Esophagus (tissue), 2 donors: ENCODE data around the gene ARAP2. TPM values are rescaled to one million over a fixed set of nuclear protein-coding genes. Genes with fewer than 3 reads are reported as not detected.

Experiments
- H3K27ac ChIP-seq, 2 donors: one replicate each; pipeline ENCODE4 v1.5.1; 2013; ENCODE audit warnings: low read depth in 2 of 2, mild to moderate bottlenecking in 2 of 2, inconsistent platforms in 1 of 2, low read length in 1 of 2, moderate library complexity in 1 of 2
- H3K27me3 ChIP-seq, 2 donors: one replicate each; pipeline ENCODE4 v1.6.1; 2013; ENCODE audit warnings: low read length in 2 of 2, control low read depth in 1 of 2, mild to moderate bottlenecking in 1 of 2; ENCODE audit not compliant: insufficient read depth in 2 of 2, control insufficient read depth in 1 of 2
- H3K36me3 ChIP-seq, 2 donors: one replicate each; pipeline ENCODE4 v1.6.1; 2013; ENCODE audit warnings: low read length in 1 of 2; ENCODE audit not compliant: control insufficient read depth in 2 of 2, insufficient read depth in 2 of 2
- H3K4me1 ChIP-seq, 2 donors: one replicate each; pipeline ENCODE4 v1.6.1; 2013; ENCODE audit warnings: low read length in 1 of 2; ENCODE audit not compliant: control insufficient read depth in 2 of 2, insufficient read depth in 2 of 2
- H3K4me3 ChIP-seq, 2 donors: one replicate each; pipeline ENCODE4 v1.5.1; 2013; ENCODE audit warnings: low read length in 2 of 2, mild to moderate bottlenecking in 2 of 2, low read depth in 1 of 2, moderate library complexity in 1 of 2
- H3K9me3 ChIP-seq, 2 donors: one replicate each; pipeline ENCODE4 v1.6.1; 2013; ENCODE audit warnings: mild to moderate bottlenecking in 2 of 2, low read depth in 1 of 2, low read length in 1 of 2, moderate library complexity in 1 of 2; ENCODE audit not compliant: control insufficient read depth in 2 of 2, insufficient read depth in 1 of 2
- WGBS, 2 donors: extraction: QIAGEN DNeasy Blood & Tissue Kit; methylation state at CpG; one replicate each; pipeline ENCODE4 v1.1.7; 2013; 5-methylcytosine and 5-hydroxymethylcytosine counted together
- polyA plus RNA-seq, 2 donors: library from polyadenylated mRNA; stranded (reverse); fragments of 200-250 nt; gene quantifications; one replicate each; pipeline ENCODE4 v1.2.3, GENCODE V29; 2013
- donor health status: healthy with polysubstance abuse.
- donor health status: Bipolar disorder and iron deficiency.

ARAP2 gene
- polyA plus RNA-seq, 2 donors: 7.4 to 7.5 TPM

GRCh38 chr4:36111172-36111571, 133.1 kb downstream of the ARAP2 start:
- Histone ChIP-seq H3K4me1 (no peaks in the 10 kb centered on the region), H3K9me3 (no peaks in the 10 kb centered on the region), H3K27ac (no peak overlapping the region), H3K4me3 (no peak overlapping the region), H3K27me3 (no peaks in the 10 kb centered on the region), H3K36me3 (no peaks in the 10 kb centered on the region)

- Histone ChIP-seq H3K9me3 (no peaks in the 10 kb centered on the region), H3K4me3 (no peak overlapping the region), H3K27ac (no peak overlapping the region), H3K4me1 (no peaks in the 10 kb centered on the region), H3K36me3 (no peaks in the 10 kb centered on the region), H3K27me3 (no peaks in the 10 kb centered on the region)
- WGBS, 2 donors: 74 to 83% methylated on average over 3 of the region's 3 CpGs
Observed at GRCh38 chr4:36099509-36099908, 144.8 kb downstream of the ARAP2 start.

- H3K27me3 ChIP-seq: no peaks in the 10 kb centered on the region
- H3K36me3 ChIP-seq: no peaks in the 10 kb centered on the region
- no peaks in the 10 kb centered on the region for H3K4me1 ChIP-seq
- H3K9me3 ChIP-seq: no peaks in the 10 kb centered on the region
- 91 to 94% methylated on average over 2 of the region's 2 CpGs for WGBS, 2 donors
- no peak overlapping the region for H3K27ac ChIP-seq
- no peak overlapping the region for H3K4me3 ChIP-seq
Observed at GRCh38 chr4:36094995-36095394, 149.3 kb downstream of the ARAP2 start.

- no peaks in the 10 kb centered on the region for H3K27me3 ChIP-seq
- no peaks in the 10 kb centered on the region for H3K9me3 ChIP-seq
- no peak overlapping the region for H3K27ac ChIP-seq
- H3K4me3 ChIP-seq: no peak overlapping the region
- 94 to 95% methylated on average over 9 of the region's 9 CpGs for WGBS, 2 donors
- H3K36me3 ChIP-seq: no peaks in the 10 kb centered on the region
- H3K4me1 ChIP-seq: no peaks in the 10 kb centered on the region
Observed at GRCh38 chr4:36091997-36092396, 152.3 kb downstream of the ARAP2 start.

GRCh38 chr4:36088542-36088941, 155.8 kb downstream of the ARAP2 start:
- Histone ChIP-seq H3K4me1 (no peaks in the 10 kb centered on the region), H3K36me3 (peaks cover 0 to 3% of the 10 kb centered on the region in 2 donors), H3K27me3 (no peaks in the 10 kb centered on the region), H3K4me3 (no peak overlapping the region), H3K9me3 (no peaks in the 10 kb centered on the region), H3K27ac (no peak overlapping the region)
- 19 to 20% methylated on average over 1 of the region's 1 CpG for WGBS, 2 donors

- no peaks in the 10 kb centered on the region for H3K4me1 ChIP-seq
- H3K27ac ChIP-seq: no peak overlapping the region
- no peak overlapping the region for H3K4me3 ChIP-seq
- H3K9me3 ChIP-seq: no peaks in the 10 kb centered on the region
- no peaks in the 10 kb centered on the region for H3K27me3 ChIP-seq
- H3K36me3 ChIP-seq: peaks cover 0 to 10% of the 10 kb centered on the region in 2 donors
- WGBS, 2 donors: 78 to 81% methylated on average over 1 of the region's 1 CpG
Observed at GRCh38 chr4:36086261-36086786, 158.0 kb downstream of the ARAP2 start.

GRCh38 chr4:36082817-36083216, 161.5 kb downstream of the ARAP2 start:
- Histone ChIP-seq H3K4me3 (no peak overlapping the region), H3K27ac (no peak overlapping the region), H3K36me3 (peaks cover 0 to 10% of the 10 kb centered on the region in 2 donors), H3K27me3 (no peaks in the 10 kb centered on the region), H3K4me1 (no peaks in the 10 kb centered on the region), H3K9me3 (no peaks in the 10 kb centered on the region)
- 87 to 90% methylated on average over 4 of the region's 4 CpGs for WGBS, 2 donors

GRCh38 chr4:36081185-36081584, 163.1 kb downstream of the ARAP2 start:
- peaks cover 0 to 10% of the 10 kb centered on the region in 2 donors for H3K36me3 ChIP-seq

GRCh38 chr4:36079666-36080065, 164.6 kb downstream of the ARAP2 start:
- Histone ChIP-seq H3K4me3 (no peak overlapping the region), H3K27me3 (no peaks in the 10 kb centered on the region), H3K4me1 (no peaks in the 10 kb centered on the region), H3K9me3 (no peaks in the 10 kb centered on the region), H3K27ac (no peak overlapping the region), H3K36me3 (peaks cover 0 to 10% of the 10 kb centered on the region in 2 donors)
- WGBS, 2 donors: 84 to 87% methylated on average over 2 of the region's 2 CpGs

More at GRCh38 chr4:36081185-36081584, 163.1 kb downstream of the ARAP2 start:
- Histone ChIP-seq H3K27me3 (no peaks in the 10 kb centered on the region), H3K4me1 (no peaks in the 10 kb centered on the region), H3K9me3 (no peaks in the 10 kb centered on the region), H3K27ac (no peak overlapping the region), H3K4me3 (no peak overlapping the region)
- 85 to 91% methylated on average over 3 of the region's 3 CpGs for WGBS, 2 donors

GRCh38 chr4:36078319-36078718, 166.0 kb downstream of the ARAP2 start:
- H3K36me3 ChIP-seq: peaks cover 0 to 7% of the 10 kb centered on the region in 2 donors
- H3K27me3 ChIP-seq: no peaks in the 10 kb centered on the region
- H3K27ac ChIP-seq: no peak overlapping the region
- H3K9me3 ChIP-seq: no peaks in the 10 kb centered on the region
- H3K4me1 ChIP-seq: no peaks in the 10 kb centered on the region
- 90 to 93% methylated on average over 4 of the region's 4 CpGs for WGBS, 2 donors
- H3K4me3 ChIP-seq: no peak overlapping the region
